HepG2 (cell line): Measurements from ENCODE around the gene CD6. TPM values are rescaled to one million over a fixed set of nuclear protein-coding genes. Genes with fewer than 3 reads are reported as not detected.

Experiments
- ATAC-seq: fragments of 200-7000 bp; cut with Tn5 transposase; 3 replicates; pipeline ENCODE4 v1.9.1; 2020; ENCODE audit warnings: mild to moderate bottlenecking, moderate library complexity
- BruUV-seq: library from RNA; stranded (reverse); fragments of 400-500 nt; replicated peaks from 2 replicates; lab custom pipeline; 2021; lab: Mats Ljungman, UMichigan
- CTCF ChIA-PET: fragments of 300-600 bp; formaldehyde crosslinking; extraction: SDS; loops from one replicate; lab custom pipeline; 2021; ENCODE audit warnings: low total read pairs, inconsistent platforms, low intra/inter-chr PET ratio; lab: Yijun Ruan, JAX
- POLR2A ChIA-PET: fragments of 350-600 bp; sonication (Branson Sonifier 250); formaldehyde crosslinking; loops from one replicate; lab custom pipeline; 2020; ENCODE audit warnings: antibody characterized with exemption, inconsistent platforms; lab: Yijun Ruan, JAX
- DNase-seq: peaks from one replicate; pipeline ENCODE4 v3.0.0-alpha.2; 2015; ENCODE audit warnings: low spot score
- FAIRE-seq: peaks from 3 replicates; lab custom pipeline; 2011; peaks lifted over from hg19 to GRCh38; lab: Jason Lieb, UNC
- H2AFZ ChIP-seq: one replicate; pipeline ENCODE4 v1.6.1; 2011; ENCODE audit warnings: low read length, inconsistent platforms
- H3K27ac ChIP-seq: fragments of 300-600 bp; 3 replicates; pipeline ENCODE4 v1.8.0; 2011; ENCODE audit warnings: mixed run types, mild to moderate bottlenecking, mixed read lengths, low read length, inconsistent platforms; ENCODE audit not compliant: insufficient read depth; ENCODE audit errors: extremely low read length
- H3K27me3 ChIP-seq, 2 experiments: fragments of 200-600 bp in 1 of 2; 2 replicates in 1 of 2; 3 replicates in 1 of 2; pipeline versions ENCODE4 v1.6.0 to v1.8.0; 2011; ENCODE audit warnings: low read length in 2 of 2, mild to moderate bottlenecking in 2 of 2, moderate library complexity in 2 of 2, inconsistent platforms in 1 of 2; ENCODE audit not compliant: insufficient read depth in 2 of 2, control insufficient read depth in 1 of 2
- H3K36me3 ChIP-seq, 2 experiments: fragments of 200-600 bp in 1 of 2; replicated peaks in 1 of 2; 2 replicates in 1 of 2; 3 replicates in 1 of 2; pipeline versions ENCODE4 v1.5.1 to v1.8.0; 2011; ENCODE audit warnings: low read length in 2 of 2, inconsistent platforms in 1 of 2; ENCODE audit not compliant: insufficient read depth in 2 of 2, control insufficient read depth in 1 of 2
- H3K4me1 ChIP-seq: 2 replicates; pipeline ENCODE4 v1.5.1; 2012; ENCODE audit warnings: low read length, inconsistent platforms; ENCODE audit not compliant: insufficient read depth
- H3K4me2 ChIP-seq: 2 replicates; pipeline ENCODE4 v1.6.0; 2011; ENCODE audit warnings: low read depth, low read length, inconsistent platforms
- H3K4me3 ChIP-seq, 3 experiments: fragments of 200-600 bp in 1 of 3; sonication (generic), shearing (Covaris generic) in 1 of 3; replicated peaks in 1 of 3; 2 replicates each; pipeline ENCODE4 v1.5.1; 2011 to 2016; ENCODE audit warnings: low read length in 3 of 3, inconsistent platforms in 2 of 3, low read depth in 2 of 3, mild to moderate bottlenecking in 2 of 3, control low read depth in 1 of 3, mixed read lengths in 1 of 3; ENCODE audit not compliant: insufficient read depth in 1 of 3
- H3K79me2 ChIP-seq: one replicate; pipeline ENCODE4 v1.6.1; 2011; ENCODE audit warnings: low read length, inconsistent platforms; ENCODE audit not compliant: insufficient read depth
- H3K9ac ChIP-seq: 2 replicates; pipeline ENCODE4 v1.6.0; 2011; ENCODE audit warnings: mild to moderate bottlenecking, low read depth, low read length, inconsistent platforms; ENCODE audit not compliant: insufficient read depth
- H3K9me3 ChIP-seq: 2 replicates; pipeline ENCODE4 v1.5.1; 2012; ENCODE audit warnings: mild to moderate bottlenecking, low read length
- H4K20me1 ChIP-seq: 2 replicates; pipeline ENCODE4 v1.6.0; 2011; ENCODE audit warnings: inconsistent platforms, mild to moderate bottlenecking, low read length, moderate library complexity; ENCODE audit not compliant: insufficient read depth
- AGO1 ChIP-seq: fragments of 200-400 bp; formaldehyde crosslinking; IDR thresholded peaks from 2 replicates; pipeline ENCODE4 v1.6.1; 2017; ENCODE audit warnings: mild to moderate bottlenecking, low read depth, low read length, moderate library complexity; ENCODE audit not compliant: poor library complexity, severe bottlenecking
- BORCS8-MEF2B ChIP-seq: sonication (generic); formaldehyde crosslinking; IDR thresholded peaks from 2 replicates; pipeline ENCODE4 v1.8.0; 2022; ENCODE audit warnings: mild to moderate bottlenecking, missing genetic modification reagents
- HNF4G ChIP-seq, 2 experiments: sonication (generic) in 1 of 2; formaldehyde crosslinking in 1 of 2; IDR thresholded peaks; 2 replicates each; pipeline versions ENCODE4 v1.4.0 to v1.6.1; 2011 to 2020; ENCODE audit warnings: borderline replicate concordance in 2 of 2, low read depth in 2 of 2, mild to moderate bottlenecking in 2 of 2, low read length in 1 of 2, missing genetic modification reagents in 1 of 2, moderate library complexity in 1 of 2
- IKZF1 ChIP-seq: fragments of 450-650 bp; IDR thresholded peaks from 2 replicates; pipeline ENCODE4 v1.7.1; 2016
- JARID2 ChIP-seq: sonication (generic); formaldehyde crosslinking; IDR thresholded peaks from 2 replicates; pipeline ENCODE4 v1.8.1; 2023; ENCODE audit warnings: missing genetic modification reagents, inconsistent platforms; ENCODE audit not compliant: insufficient replicate concordance
- MBNL3 ChIP-seq: fragments of 250-450 bp; sonication (Bioruptor Pico); conservative IDR thresholded peaks from 2 replicates; pipeline ENCODE4 v1.8.0; 2022; ENCODE audit warnings: mild to moderate bottlenecking, inconsistent platforms
- MIXL1 ChIP-seq: IDR thresholded peaks from 2 replicates; pipeline ENCODE4 v1.6.1; 2016
- NFKB2 ChIP-seq: sonication (generic); formaldehyde crosslinking; IDR thresholded peaks from 2 replicates; pipeline ENCODE4 v1.4.0; 2020; ENCODE audit warnings: missing genetic modification reagents, borderline replicate concordance
- NFRKB ChIP-seq: fragments of 450-650 bp; IDR thresholded peaks from 2 replicates; pipeline ENCODE4 v1.6.1; 2017
- ZNF34 ChIP-seq: sonication (generic); formaldehyde crosslinking; IDR thresholded peaks from 2 replicates; pipeline ENCODE4 v1.4.0; 2020; ENCODE audit warnings: mild to moderate bottlenecking, missing genetic modification reagents, borderline replicate concordance
- ZNF432 ChIP-seq: sonication (generic); formaldehyde crosslinking; IDR thresholded peaks from 2 replicates; pipeline ENCODE4 v1.5.0; 2020; ENCODE audit warnings: missing genetic modification reagents, mild to moderate bottlenecking, borderline replicate concordance
- ZNF460 ChIP-seq: sonication (generic); formaldehyde crosslinking; IDR thresholded peaks from 2 replicates; pipeline ENCODE4 v1.5.1; 2020; ENCODE audit warnings: missing genetic modification reagents, mild to moderate bottlenecking, borderline replicate concordance
- ZNF512B ChIP-seq: sonication (generic); formaldehyde crosslinking; IDR thresholded peaks from 2 replicates; pipeline ENCODE4 v1.5.1; 2020; ENCODE audit warnings: missing genetic modification reagents, mild to moderate bottlenecking, borderline replicate concordance
- ZNF850 ChIP-seq: sonication (generic); formaldehyde crosslinking; conservative IDR thresholded peaks from 2 replicates; pipeline ENCODE4 v1.9.0; 2021; ENCODE audit warnings: mild to moderate bottlenecking, missing genetic modification reagents
- WGBS: methylation state at CpG from one replicate; pipeline ENCODE4 v1.1.6; 2017; ENCODE audit warnings: low lambda C conversion rate; 5-methylcytosine and 5-hydroxymethylcytosine counted together
- in situ Hi-C: cut with HindIII; loops from 2 replicates; pipeline ENCODE4 v1.10.0; 2017; ENCODE audit warnings: low pct_unique_long_range_greater_than_20kb; ENCODE audit not compliant: extremely low pct_ligation_motif_present
- intact Hi-C: fragments of 100-400 bp; cut with micrococcal nuclease; formaldehyde crosslinking; loops from one replicate; pipeline ENCODE4 v1.10.0; 2022; ENCODE audit not compliant: unreplicated experiment
- polyA plus RNA-seq, 8 experiments: library from polyadenylated mRNA; depleted of rRNA in 3 of 8; stranded (reverse) in 7 of 8; unstranded in 1 of 8; fragments of >200 nt; fragmentation: Illumina TruSeq in 4 of 8; extraction: Trizol in 4 of 8; gene quantifications; 2 replicates each; pipeline versions ENCODE4 v1.2.1 to v1.2.3, GENCODE V29; 2011 to 2016; ENCODE audit warnings: low read depth in 4 of 8, missing spikeins in 1 of 8, mixed read lengths in 1 of 8; ENCODE audit not compliant: insufficient read depth in 1 of 8
- total RNA-seq, 5 experiments: library from RNA; depleted of rRNA; stranded (reverse); fragments of >200 nt; fragmentation: Illumina TruSeq; extraction: Trizol; gene quantifications; 2 replicates each; pipeline ENCODE4 v1.2.3, GENCODE V29; 2016; ENCODE audit warnings: low read depth in 1 of 5

Gene CD6
- total and polyA plus RNA-seq, 2 of the 13 experiments (the other 11 are each of a cell fraction or from before 2014, with no cell fraction given), result not detected

GRCh38 chr11:61002598-61002997 is 31.1 kb downstream of the CD6 start:
- H3K4me1 ChIP-seq, result peaks cover 7% of the 10 kb centered on the region; the same call in 1 of the 2 replicates
- ChIA-PET POLR2A (no interaction called here), CTCF (no interaction called here)
- BruUV-seq, result no TSS peak
- no peak for ATAC-seq
- no peaks in the 10 kb centered on the region for H3K36me3 ChIP-seq
- H2AFZ ChIP-seq, result no peak overlapping the region
- intact Hi-C loops (no loop called here), in situ Hi-C loops (no loop called here)
- WGBS, result 28% methylated on average over 7 of the region's 7 CpGs
- DNase-seq, result no peak
- TF ChIP-seq MIXL1 (CRISPR knock-in tag) (no peak), ZNF432 (CRISPR knock-in tag) (no peak), JARID2 (CRISPR knock-in tag) (no peak), ZNF512B (CRISPR knock-in tag) (no peak), BORCS8-MEF2B (CRISPR knock-in tag) (no peak), HNF4G (IDR thresholded peaks at IDR 0.05; ENCODE audit: borderline replicate concordance, low read depth, low read length) (no peak), HNF4G (CRISPR knock-in tag; IDR thresholded peaks at IDR 0.05; ENCODE audit: borderline replicate concordance, low read depth) (no peak), AGO1 (no peak), ZNF460 (CRISPR knock-in tag) (no peak), MBNL3 (CRISPR knock-in tag) (no peak), NFRKB (no peak), ZNF850 (CRISPR knock-in tag) (no peak), NFKB2 (no peak), IKZF1 (no peak), ZNF34 (CRISPR knock-in tag) (no peak)
- no peak for FAIRE-seq
- H3K4me3 ChIP-seq, result no peak overlapping the region
- no peak overlapping the region for H3K9ac ChIP-seq
- no peaks in the 10 kb centered on the region for H3K9me3 ChIP-seq
- H3K79me2 ChIP-seq, result no peaks in the 10 kb centered on the region
- H4K20me1 ChIP-seq, result no peaks in the 10 kb centered on the region
- no peak overlapping the region for H3K4me2 ChIP-seq
- H3K27me3 ChIP-seq, result peaks cover 4 to 49% of the 10 kb centered on the region in 2 experiments; a peak in 4 of 5 replicates
- no peak overlapping the region for H3K27ac ChIP-seq
